Esophagus muscularis mucosa (tissue), 4 donors: ENCODE data around the gene ZNF618. TPM values are rescaled to one million over a fixed set of nuclear protein-coding genes. Genes with fewer than 3 reads are reported as not detected.

Experiments used
- DNase-seq: peaks from one replicate; pipeline ENCODE4 v3.0.0-alpha.2; 2017; ENCODE audit errors: extremely low spot score
- H3K27ac ChIP-seq, 4 donors: fragments of 200-600 bp; sonication (generic); replicated peaks in 1 of 4; 1 replicate in 3 of 4; 2 replicates in 1 of 4; pipeline ENCODE4 v1.5.1; 2016 to 2019; ENCODE audit warnings: mild to moderate bottlenecking in 1 of 4
- H3K27me3 ChIP-seq, 4 donors: fragments of 200-600 bp; sonication (generic); one replicate each; pipeline versions ENCODE4 v1.5.1 to v1.6.0; 2016 to 2019
- H3K36me3 ChIP-seq, 4 donors: fragments of 200-600 bp; sonication (generic); one replicate each; pipeline ENCODE4 v1.5.1; 2016 to 2019
- H3K4me1 ChIP-seq, 4 donors: fragments of 200-600 bp; sonication (generic); one replicate each; pipeline ENCODE4 v1.5.1; 2016 to 2019
- H3K4me3 ChIP-seq, 4 donors: fragments of 200-600 bp; sonication (generic); 1 replicate in 2 of 4; 2 replicates in 2 of 4; pipeline ENCODE4 v1.5.1; 2016 to 2019; ENCODE audit warnings: mild to moderate bottlenecking in 4 of 4, moderate library complexity in 1 of 4
- H3K9me3 ChIP-seq, 4 donors: fragments of 200-600 bp; sonication (generic); 1 replicate in 3 of 4; 2 replicates in 1 of 4; pipeline ENCODE4 v1.5.1; 2016 to 2019
- EP300 ChIP-seq: sonication (generic); formaldehyde crosslinking; IDR thresholded peaks from one replicate; pipeline ENCODE4 v1.6.1; 2017; ENCODE audit warnings: antibody characterized with exemption
- POLR2A ChIP-seq: fragments of 450-650 bp; IDR thresholded peaks from one replicate; pipeline ENCODE4 v1.6.1; 2017; ENCODE audit warnings: antibody characterized with exemption, moderate library complexity, mild to moderate bottlenecking, low read depth
- POLR2AphosphoS5 ChIP-seq, 2 donors: sonication (generic); formaldehyde crosslinking; IDR thresholded peaks; one replicate each; pipeline ENCODE4 v1.6.1; 2017; ENCODE audit warnings: antibody characterized with exemption in 2 of 2
- WGBS: methylation state at CpG from one replicate; pipeline ENCODE4 v1.1.5; 2018; 5-methylcytosine and 5-hydroxymethylcytosine counted together
- intact Hi-C: fragments of 100-400 bp; cut with DNase I; formaldehyde crosslinking; loops from one replicate; pipeline ENCODE4 v1.15.1; 2023
- total RNA-seq, 4 donors: library from RNA; depleted of rRNA; stranded (reverse); fragments of >200 nt; gene quantifications; one replicate each; pipeline versions ENCODE4 v1.1.0 to v1.2.1, GENCODE V29; 2016
- TF ChIP-seq, protein P1 (sequence below), 3 experiments: fragments of 200-600 bp in 2 of 3; fragments of 450-650 bp in 1 of 3; sonication (generic) in 2 of 3; IDR thresholded peaks; one replicate each; pipeline ENCODE4 v1.5.1; 2017 to 2019; ENCODE audit warnings: antibody characterized with exemption in 3 of 3, mild to moderate bottlenecking in 2 of 3, moderate library complexity in 1 of 3

ZNF618 gene
- total RNA-seq, 4 donors from 2014 or later, result 1.2 to 4.5 (median 2.6) TPM

- WGBS, result 74% methylated on average over 3 of the region's 9 CpGs
- no peak overlapping the region for H3K4me3 ChIP-seq
- H3K4me1 ChIP-seq, result peaks cover 7 to 16% (median 16%) of the 10 kb centered on the region in 4 donors
- DNase-seq, result no peak
- intact Hi-C loops, result no loop called here
- peaks cover 0 to 61% (median 16%) of the 10 kb centered on the region in 4 donors for H3K27me3 ChIP-seq
- H3K27ac ChIP-seq, result no peak overlapping the region
- H3K36me3 ChIP-seq, result no peaks in the 10 kb centered on the region
- H3K9me3 ChIP-seq, result no peaks in the 10 kb centered on the region
- no peak for TF ChIP-seq POLR2AphosphoS5 (IDR thresholded peaks at IDR 0.05)
- TF ChIP-seq POLR2A, result no peak
- no peak for TF ChIP-seq EP300
- TF ChIP-seq, protein P1, sequence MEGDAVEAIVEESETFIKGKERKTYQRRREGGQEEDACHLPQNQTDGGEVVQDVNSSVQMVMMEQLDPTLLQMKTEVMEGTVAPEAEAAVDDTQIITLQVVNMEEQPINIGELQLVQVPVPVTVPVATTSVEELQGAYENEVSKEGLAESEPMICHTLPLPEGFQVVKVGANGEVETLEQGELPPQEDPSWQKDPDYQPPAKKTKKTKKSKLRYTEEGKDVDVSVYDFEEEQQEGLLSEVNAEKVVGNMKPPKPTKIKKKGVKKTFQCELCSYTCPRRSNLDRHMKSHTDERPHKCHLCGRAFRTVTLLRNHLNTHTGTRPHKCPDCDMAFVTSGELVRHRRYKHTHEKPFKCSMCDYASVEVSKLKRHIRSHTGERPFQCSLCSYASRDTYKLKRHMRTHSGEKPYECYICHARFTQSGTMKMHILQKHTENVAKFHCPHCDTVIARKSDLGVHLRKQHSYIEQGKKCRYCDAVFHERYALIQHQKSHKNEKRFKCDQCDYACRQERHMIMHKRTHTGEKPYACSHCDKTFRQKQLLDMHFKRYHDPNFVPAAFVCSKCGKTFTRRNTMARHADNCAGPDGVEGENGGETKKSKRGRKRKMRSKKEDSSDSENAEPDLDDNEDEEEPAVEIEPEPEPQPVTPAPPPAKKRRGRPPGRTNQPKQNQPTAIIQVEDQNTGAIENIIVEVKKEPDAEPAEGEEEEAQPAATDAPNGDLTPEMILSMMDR (IDR thresholded peaks at IDR 0.05), result no peak
Measured at GRCh38 chr9:114093761-114094505, 217.8 kb downstream of the ZNF618 start.

- Histone ChIP-seq H3K36me3 (no peaks in the 10 kb centered on the region), H3K9me3 (no peaks in the 10 kb centered on the region), H3K27me3 (peaks cover 0 to 71% (median 18%) of the 10 kb centered on the region in 4 donors), H3K4me3 (no peak overlapping the region), H3K27ac (no peak overlapping the region), H3K4me1 (peaks cover 7 to 19% (median 17%) of the 10 kb centered on the region in 4 donors)
- DNase-seq, result no peak
- intact Hi-C loops, result no loop called here
- TF ChIP-seq POLR2AphosphoS5 (IDR thresholded peaks at IDR 0.05) (no peak), POLR2A (no peak), EP300 (no peak)
- TF ChIP-seq, protein P1 (IDR thresholded peaks at IDR 0.05), result no peak
- no CpG with 5 or more reads among the region's 12 CpGs for WGBS
Measured at GRCh38 chr9:114094971-114095370, 218.9 kb downstream of the ZNF618 start.

DNA sequence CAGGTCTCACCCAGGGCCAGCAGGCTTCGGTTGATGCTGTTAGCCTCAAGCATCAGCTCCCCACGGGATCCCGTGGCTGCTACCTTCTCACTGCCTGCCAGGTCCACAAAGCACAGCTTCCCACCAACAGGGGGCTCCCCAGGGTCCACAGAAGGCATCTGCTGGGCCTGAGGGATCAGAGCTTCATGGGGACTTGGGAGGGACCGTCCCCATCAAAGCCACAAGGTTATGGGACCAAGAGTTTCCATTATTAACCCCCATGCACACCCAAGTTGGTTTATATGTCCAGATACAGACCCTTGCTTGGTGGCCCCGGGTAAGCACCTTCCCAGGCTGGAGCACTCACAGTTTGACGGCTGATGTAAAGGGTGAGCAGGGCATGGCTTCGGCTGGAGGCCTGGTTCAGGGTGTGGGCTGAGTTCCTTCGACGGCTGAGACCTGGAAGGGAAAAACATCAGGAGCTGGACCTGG, 220.0 kb downstream of the ZNF618 start:
- WGBS, result 94% methylated on average over 8 of the region's 9 CpGs
- no peak for DNase-seq
- Histone ChIP-seq H3K4me1 (peaks cover 7 to 19% (median 17%) of the 10 kb centered on the region in 4 donors), H3K27ac (no peak overlapping the region), H3K27me3 (peaks cover 0 to 75% (median 18%) of the 10 kb centered on the region in 4 donors), H3K36me3 (no peaks in the 10 kb centered on the region), H3K9me3 (no peaks in the 10 kb centered on the region), H3K4me3 (no peak overlapping the region)
- no peak for TF ChIP-seq EP300
- intact Hi-C loops, result no loop called here

GRCh38 chr9:114096866-114097612, 220.9 kb downstream of the ZNF618 start:
- Histone ChIP-seq H3K4me1 (peaks cover 7 to 19% (median 17%) of the 10 kb centered on the region in 4 donors), H3K4me3 (no peak overlapping the region), H3K9me3 (peaks cover 0 to 3% (median 0%) of the 10 kb centered on the region in 4 donors), H3K27me3 (peaks cover 0 to 77% (median 18%) of the 10 kb centered on the region in 4 donors), H3K36me3 (no peaks in the 10 kb centered on the region), H3K27ac (no peak overlapping the region)
- TF ChIP-seq, protein P1 (IDR thresholded peaks at IDR 0.05), result no peak
- TF ChIP-seq POLR2AphosphoS5 (IDR thresholded peaks at IDR 0.05) (no peak), EP300 (no peak), POLR2A (no peak)
- WGBS, result 81% methylated on average over 14 of the region's 14 CpGs
- intact Hi-C loops, result no loop called here
- no peak for DNase-seq

DNA sequence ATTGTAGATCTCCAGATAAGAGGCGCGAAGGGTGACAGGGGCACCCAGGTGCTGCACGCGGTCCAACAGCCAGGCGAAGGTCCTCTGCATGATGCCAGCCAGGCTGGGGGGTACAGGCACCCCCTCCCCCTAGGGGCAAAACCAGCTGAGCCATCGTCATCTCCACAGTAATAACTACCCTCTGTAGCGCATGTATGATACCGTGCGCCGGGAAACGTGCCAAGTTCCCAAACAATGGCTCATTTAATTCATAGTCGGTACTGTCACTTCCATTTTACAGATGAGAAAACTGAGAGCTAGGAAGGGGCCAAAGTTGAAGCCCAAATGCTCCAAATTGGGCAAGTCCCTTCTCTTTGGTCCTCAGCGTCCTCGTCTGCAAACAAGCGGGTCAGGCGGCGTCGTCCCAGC, 221.5 kb downstream of the ZNF618 start:
- intact Hi-C loops, result no loop called here
- 39% methylated on average over 12 of the region's 18 CpGs for WGBS
- peak overlapping the region; percentile 45 to 58 (median 48) for H3K4me3 ChIP-seq
- no peaks in the 10 kb centered on the region for H3K36me3 ChIP-seq
- no peak for DNase-seq
- H3K9me3 ChIP-seq, result peaks cover 0 to 3% (median 0%) of the 10 kb centered on the region in 4 donors
- H3K27ac ChIP-seq, result no peak overlapping the region
- H3K4me1 ChIP-seq, result peaks cover 7 to 19% (median 17%) of the 10 kb centered on the region in 4 donors
- TF ChIP-seq EP300, result no peak
- TF ChIP-seq POLR2A, result no peak
- TF ChIP-seq POLR2AphosphoS5 (IDR thresholded peaks at IDR 0.05), result no peak
- TF ChIP-seq, protein P1 (IDR thresholded peaks at IDR 0.05), result no peak
- peaks cover 0 to 72% (median 18%) of the 10 kb centered on the region in 4 donors for H3K27me3 ChIP-seq
